ENCODE results near the gene REEP2. TPM values are rescaled to one million over a fixed set of nuclear protein-coding genes. Genes with fewer than 3 reads are reported as not detected.
"Not testable (repeated sequence)": the region's sequence is repeated elsewhere in the genome, so short reads cannot be mapped to it uniquely, and the experiment has no call there.

The REEP2 gene
- total RNA-seq, result 1.1 and 1.8 TPM in 2 replicates

- intact Hi-C loops (cut with micrococcal nuclease), result loop anchor here (1.0 to 2.0 kb wide), 6 partner anchors 26 to 259 kb away; partner anchors contain the start of genes CDC23, EGR1, ETF1 and HSPA9
Observed at GRCh38 chr5:138438724-138439476, at the start of gene REEP2. Gene REEP2 (plus strand): TSS chr5:138439057. CDS start chr5:138439209, 152 bp downstream.

GRCh38 chr5:138389332-138389731 lies 49.5 kb upstream of the REEP2 start:
- intact Hi-C loops (cut with micrococcal nuclease), result no loop called here

GRCh38 chr5:138389911-138390310 lies 48.9 kb upstream of the REEP2 start:
- intact Hi-C loops (cut with micrococcal nuclease), result not testable (repeated sequence)

- intact Hi-C loops (cut with micrococcal nuclease), result no loop called here
Observed at GRCh38 chr5:138391859-138392386, 46.9 kb upstream of the REEP2 start.

DNA sequence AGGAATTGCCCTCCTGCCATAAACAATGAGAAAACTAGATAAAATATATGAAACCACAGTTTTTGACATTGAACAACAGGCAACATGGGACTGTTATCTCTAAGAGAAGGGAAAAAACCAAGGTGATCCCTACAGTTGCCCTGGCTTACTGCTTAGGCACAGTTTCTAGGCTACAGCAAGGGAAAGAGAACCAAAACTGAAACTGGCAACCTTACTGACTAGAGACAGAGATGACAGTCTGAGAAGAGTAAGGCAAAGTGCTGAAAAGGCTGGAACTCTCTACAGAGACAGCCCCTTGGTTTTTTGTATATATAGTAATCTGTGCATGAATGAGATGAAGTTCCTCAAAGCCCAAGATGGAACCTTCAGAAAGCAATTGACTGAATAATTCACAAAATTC lies 36.2 kb upstream of the REEP2 start:
- intact Hi-C loops (cut with micrococcal nuclease), result loop anchor here (2.0 to 5.0 kb wide), 2 partner anchors 40 to 64 kb away; partner anchors contain the start of gene FAM53C

GRCh38 chr5:138408023-138408422 lies 30.8 kb upstream of the REEP2 start:
- intact Hi-C loops (cut with micrococcal nuclease), result no loop called here

DNA sequence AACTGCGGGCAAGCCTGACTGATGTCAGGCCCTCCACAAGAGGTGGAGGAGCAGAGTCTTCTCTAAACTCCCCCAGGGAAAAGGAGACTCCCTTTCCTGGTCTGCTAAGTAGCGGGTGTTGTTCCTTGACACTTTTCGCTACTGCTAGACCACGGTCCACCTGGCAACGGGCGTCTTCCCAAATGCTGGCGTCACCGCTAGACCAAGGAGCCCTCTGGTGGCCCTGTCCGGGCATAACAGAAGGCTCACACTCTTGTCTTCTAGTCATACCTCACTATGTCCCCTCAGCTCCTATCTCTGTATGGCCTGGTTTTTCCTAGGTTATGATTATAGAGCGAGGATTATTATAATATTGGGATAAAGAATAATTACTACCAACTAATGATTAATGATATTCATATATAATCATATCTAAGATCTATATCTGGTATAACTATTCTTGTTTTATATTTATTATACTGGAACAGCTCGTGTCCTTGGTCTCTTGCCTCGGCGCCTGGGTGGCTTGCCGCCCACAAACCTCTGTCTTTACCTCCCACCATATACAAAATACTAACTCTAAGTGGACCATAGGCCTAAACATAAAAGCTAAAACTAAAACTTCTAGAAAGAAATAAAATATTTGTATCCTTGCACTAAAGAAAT lies 27.7 kb upstream of the REEP2 start:
- intact Hi-C loops (cut with micrococcal nuclease), result loop anchor here (1.0 kb wide), 2 partner anchors 198 to 231 kb away; partner anchors contain the start of gene CDC23

DNA sequence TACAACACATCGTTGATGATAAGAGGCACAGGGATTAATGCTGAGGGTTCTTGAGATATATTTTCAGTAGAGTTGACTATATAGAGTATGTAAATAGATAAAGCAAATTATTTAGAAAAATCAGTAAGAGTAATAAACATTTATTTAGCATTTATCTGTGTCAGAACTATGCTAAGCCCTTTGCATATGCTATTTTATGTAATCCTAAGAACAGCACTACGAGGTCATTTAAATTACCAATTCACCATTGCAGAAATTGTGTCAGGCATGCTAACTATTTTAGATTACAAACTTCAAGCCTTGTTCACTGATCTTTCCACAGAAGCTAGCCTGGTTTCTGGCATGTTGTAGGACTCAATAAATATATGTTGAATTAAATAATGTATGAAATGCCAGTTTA lies 20.4 kb upstream of the REEP2 start:
- intact Hi-C loops (cut with micrococcal nuclease), result no loop called here

GRCh38 chr5:138425079-138425478 lies 13.8 kb upstream of the REEP2 start:
- intact Hi-C loops (cut with micrococcal nuclease), result no loop called here

- intact Hi-C loops (cut with micrococcal nuclease), result no loop called here
Observed at GRCh38 chr5:138435943-138436342, 2.9 kb upstream of the REEP2 start.

- intact Hi-C loops (cut with micrococcal nuclease), result loop anchor here (1.0 to 2.0 kb wide), 2 partner anchors 27 to 258 kb away; partner anchors contain the start of gene EGR1
Observed at GRCh38 chr5:138438003-138438723, 694 bp upstream of the REEP2 start.

- intact Hi-C loops (cut with micrococcal nuclease), result loop anchor here (1.0 to 2.0 kb wide), 5 partner anchors 25 to 226 kb away; partner anchors contain the start of genes CDC23, EGR1, ETF1 and HSPA9
Observed at GRCh38 chr5:138439477-138440158, 761 bp downstream of the REEP2 start.

- intact Hi-C loops (cut with micrococcal nuclease), result no loop called here
Observed at GRCh38 chr5:138440159-138441073, 1.6 kb downstream of the REEP2 start.

DNA sequence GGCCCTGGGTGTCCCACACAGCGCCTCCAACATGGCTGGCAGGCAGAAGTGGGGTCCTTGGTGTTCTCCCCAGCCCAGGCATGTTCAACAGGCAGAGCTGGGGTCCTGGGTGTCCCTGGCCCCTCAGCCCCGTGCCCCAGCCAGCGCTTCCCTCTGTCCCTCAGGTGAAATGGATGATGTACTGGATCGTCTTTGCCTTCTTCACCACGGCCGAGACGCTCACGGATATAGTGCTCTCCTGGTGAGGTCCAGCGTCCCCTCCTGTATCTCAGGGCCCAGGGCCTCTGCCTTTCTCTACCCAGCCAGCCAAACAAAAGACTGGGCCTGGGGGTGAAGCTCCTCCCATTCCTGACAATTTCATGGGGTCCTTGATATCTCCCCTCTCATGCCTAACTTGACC lies 2.4 kb downstream of the REEP2 start:
- intact Hi-C loops (cut with micrococcal nuclease), result no loop called here

DNA sequence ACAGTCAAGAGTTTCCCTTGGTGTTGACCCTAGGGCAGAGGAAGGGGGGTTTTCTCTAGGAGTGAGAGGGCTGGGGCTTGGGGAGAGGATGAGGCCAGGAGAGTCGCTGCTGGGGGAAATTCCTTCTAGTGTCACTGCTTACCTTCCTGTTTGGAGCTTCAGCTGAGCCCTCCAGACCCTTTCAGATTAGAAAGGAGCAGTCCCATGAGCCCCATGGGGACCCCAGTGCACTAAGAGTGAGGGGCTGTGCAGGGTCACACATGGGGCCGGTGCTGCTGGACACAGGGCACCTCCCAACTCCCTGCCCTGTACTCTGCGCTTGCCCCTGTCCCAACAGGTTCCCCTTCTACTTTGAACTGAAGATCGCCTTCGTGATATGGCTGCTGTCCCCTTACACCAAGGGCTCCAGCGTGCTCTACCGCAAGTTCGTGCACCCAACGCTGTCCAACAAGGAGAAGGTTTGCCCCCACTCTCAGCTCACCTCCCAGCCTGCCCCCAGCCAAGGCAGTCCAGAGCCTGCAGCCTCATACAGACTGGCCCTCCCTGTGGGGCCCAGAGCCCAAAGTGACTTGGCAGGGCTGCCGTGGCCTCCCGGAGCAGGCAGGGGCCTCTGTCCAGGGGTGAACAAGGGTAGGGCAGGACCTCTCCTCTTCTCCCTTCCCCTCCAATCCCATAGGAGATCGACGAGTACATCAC lies 5.4 kb downstream of the REEP2 start:
- intact Hi-C loops (cut with micrococcal nuclease), result no loop called here

DNA sequence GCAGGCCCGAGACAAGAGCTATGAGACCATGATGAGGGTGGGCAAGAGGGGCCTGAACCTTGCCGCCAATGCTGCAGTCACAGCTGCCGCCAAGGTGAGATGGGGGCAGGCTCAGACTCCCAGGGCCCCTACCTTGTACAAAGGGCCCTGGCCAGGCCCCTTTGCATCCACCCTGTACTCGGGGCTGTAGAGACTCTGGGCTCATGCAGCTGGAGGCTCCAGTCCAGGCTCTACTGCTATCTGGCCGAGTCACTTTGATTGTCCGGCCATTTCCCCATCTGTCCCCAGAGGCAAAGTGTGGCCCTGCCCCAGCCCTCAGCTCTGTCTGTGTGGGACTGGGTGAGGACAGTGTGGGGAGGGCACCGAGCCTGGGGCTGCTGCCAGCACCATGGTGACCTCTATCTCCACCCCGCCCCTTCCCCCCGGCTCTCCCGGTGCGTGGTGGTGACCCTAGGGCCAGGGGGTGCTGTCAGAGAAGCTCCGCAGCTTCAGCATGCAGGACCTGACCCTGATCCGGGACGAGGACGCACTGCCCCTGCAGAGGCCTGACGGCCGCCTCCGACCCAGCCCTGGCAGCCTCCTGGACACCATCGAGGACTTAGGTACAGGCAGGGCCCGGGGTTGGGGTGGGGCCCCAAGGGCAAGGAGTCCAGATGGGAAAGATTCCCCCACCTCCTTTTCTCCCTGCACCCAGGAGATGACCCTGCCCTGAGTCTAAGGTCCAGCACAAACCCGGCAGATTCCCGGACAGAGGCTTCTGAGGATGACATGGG lies 6.1 kb downstream of the REEP2 start:
- intact Hi-C loops (cut with micrococcal nuclease), result no loop called here

- intact Hi-C loops (cut with micrococcal nuclease), result no loop called here
Observed at GRCh38 chr5:138445547-138446271, 6.9 kb downstream of the REEP2 start.

GRCh38 chr5:138448070-138448469 lies 9.2 kb downstream of the REEP2 start:
- intact Hi-C loops (cut with micrococcal nuclease), result no loop called here

Data from T-helper 1 cell treated with Interleukin-12 subunit alpha and Interleukin-12 subunit beta and Interleukin-4 antibody, amounts not matched to agents 30 ng/mL and 1 ng/mL, for 36 hours (primary cell).